PC-3 (cell line): ENCODE data around the gene LAMA5.

Source experiments
- CTCF ChIP-seq: fragments of 300-600 bp; sonication (generic); conservative IDR thresholded peaks from 2 replicates; pipeline ENCODE4 v1.5.1; 2017; ENCODE audit warnings: antibody characterized with exemption, low read depth, mild to moderate bottlenecking, low read length
- EZH2 ChIP-seq: fragments of 300-600 bp; sonication (generic); IDR thresholded peaks from one replicate; pipeline ENCODE4 v1.6.1; 2017; ENCODE audit warnings: antibody characterized with exemption, mild to moderate bottlenecking, low read length; ENCODE audit not compliant: unreplicated experiment

GRCh38 chr20:62388839-62389600 is 21.9 kb upstream of the LAMA5 start:
- TF ChIP-seq CTCF (peak; percentile 24; the same call in 1 of the 2 replicates), EZH2 (no peak)
